Renal pelvis (tissue), 4 donors: Measurements from ENCODE around the gene UBE2E1. TPM values are rescaled to one million over a fixed set of nuclear protein-coding genes. Genes with fewer than 3 reads are reported as not detected.
"Not testable (repeated sequence)": the region's sequence is repeated elsewhere in the genome, so short reads cannot be mapped to it uniquely, and the experiment has no call there.

ENCODE experiments used
- DNase-seq: peaks from one replicate; pipeline ENCODE4 v3.0.0-alpha.2; 2013
- polyA plus RNA-seq, 3 donors: library from polyadenylated mRNA; unstranded; fragments of 120-200 nt; gene quantifications; one replicate each; pipeline ENCODE4 v1.2.1, GENCODE V29; 2013; ENCODE audit not compliant: insufficient read length in 3 of 3

UBE2E1 gene
- polyA plus RNA-seq, 3 donors, result 135 to 142 (median 142) TPM

DNA sequence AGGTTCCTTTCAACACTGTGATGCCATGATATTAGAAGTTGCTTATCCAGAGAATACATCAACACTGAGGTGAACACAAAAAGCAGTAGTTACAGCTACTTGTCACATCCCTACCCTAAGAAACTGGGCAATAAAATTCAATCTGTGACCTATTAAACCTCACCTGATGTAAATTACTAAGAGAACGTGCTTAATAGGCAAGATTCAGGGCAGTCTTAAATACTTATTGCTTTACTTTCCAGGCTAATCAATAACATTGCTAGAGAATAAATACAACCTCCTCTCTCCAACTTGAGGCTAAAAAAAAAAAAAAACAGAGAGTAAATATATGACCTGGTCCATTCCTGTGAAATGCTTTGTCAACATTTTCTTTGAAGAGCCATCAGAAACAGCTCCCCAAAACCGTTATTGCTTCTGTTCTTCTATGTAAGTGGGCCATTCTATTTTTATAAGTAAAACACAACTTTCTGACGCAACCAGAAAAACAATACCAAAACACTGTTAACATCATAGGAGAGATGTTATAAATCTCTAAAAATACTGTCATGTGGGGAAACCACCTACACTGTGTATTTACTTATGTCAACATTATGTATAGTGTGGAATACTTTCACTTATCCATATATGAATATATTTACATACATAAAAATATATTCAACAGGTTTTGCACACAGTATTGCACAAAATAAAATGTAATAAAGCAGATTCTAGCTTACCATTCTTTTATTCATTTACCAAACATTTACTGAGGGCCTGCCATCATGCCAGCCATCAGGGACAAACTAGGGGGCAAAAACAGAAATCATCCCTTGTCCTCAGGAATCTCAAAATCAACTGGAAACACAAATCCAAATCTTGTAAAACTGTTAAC lies 108.4 kb downstream of the UBE2E1 start:
- DNase-seq, result no peak

DNA sequence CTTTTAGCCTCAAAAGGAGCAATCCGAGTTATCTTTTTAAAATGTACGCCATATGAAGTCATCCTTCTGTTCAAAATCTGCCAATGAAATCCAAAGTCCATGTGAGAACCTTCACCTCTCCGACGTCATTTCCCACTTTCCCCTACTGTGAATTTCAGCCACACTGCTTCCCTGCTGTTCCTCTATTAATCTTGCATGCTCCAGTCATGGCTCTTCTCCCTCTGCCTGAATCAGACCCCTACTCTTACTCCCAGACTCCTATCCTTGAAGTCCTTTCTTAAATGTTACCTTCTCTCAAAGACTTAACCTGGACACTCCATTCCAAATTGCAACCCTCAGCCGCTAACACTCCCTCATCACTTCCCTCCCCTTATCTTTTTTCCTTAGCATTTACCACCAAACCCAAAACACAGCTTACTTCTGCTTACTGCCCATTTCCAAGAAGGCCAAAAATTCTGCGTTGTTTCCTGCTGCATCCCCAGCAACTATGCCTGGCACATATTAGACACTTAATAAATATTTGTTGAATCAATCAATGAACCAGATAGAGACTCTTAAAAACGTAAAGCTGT lies 109.9 kb downstream of the UBE2E1 start:
- no peak for DNase-seq

DNA sequence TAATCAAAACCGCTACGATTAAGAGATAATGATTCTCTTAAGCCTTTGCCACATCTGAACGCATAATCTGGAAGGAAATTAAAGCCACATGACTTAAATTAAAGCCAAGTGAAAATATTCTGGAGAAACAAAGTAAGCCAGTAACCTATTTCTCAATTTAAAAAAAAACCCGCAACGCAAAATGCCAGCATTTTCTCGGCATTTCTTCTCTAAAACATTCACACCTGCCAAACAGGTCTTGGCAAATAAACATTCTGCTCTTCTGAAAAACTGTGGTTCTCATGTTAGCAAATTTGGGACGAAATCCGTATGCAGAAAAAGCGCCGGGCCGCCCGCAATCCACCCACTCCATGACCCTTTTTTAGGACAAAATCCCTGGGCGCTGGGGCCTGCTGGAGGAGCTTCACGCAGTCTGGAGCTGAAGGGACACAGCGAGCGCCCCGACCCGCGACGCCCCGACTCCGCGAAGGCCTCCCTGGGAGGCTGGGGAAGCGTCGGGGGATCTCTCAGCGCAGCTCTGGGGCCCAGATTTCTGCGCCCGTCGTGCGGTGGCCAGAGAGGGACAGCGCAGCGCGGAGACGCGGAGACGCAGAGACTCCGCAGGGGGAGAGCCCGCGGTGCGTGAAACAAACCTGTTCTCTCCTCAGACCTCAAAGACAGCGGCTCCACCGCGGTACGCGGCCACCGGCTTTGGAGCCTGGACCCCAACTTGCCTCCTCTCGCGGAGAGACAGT lies 110.6 kb downstream of the UBE2E1 start:
- DNase-seq, result no peak

DNA sequence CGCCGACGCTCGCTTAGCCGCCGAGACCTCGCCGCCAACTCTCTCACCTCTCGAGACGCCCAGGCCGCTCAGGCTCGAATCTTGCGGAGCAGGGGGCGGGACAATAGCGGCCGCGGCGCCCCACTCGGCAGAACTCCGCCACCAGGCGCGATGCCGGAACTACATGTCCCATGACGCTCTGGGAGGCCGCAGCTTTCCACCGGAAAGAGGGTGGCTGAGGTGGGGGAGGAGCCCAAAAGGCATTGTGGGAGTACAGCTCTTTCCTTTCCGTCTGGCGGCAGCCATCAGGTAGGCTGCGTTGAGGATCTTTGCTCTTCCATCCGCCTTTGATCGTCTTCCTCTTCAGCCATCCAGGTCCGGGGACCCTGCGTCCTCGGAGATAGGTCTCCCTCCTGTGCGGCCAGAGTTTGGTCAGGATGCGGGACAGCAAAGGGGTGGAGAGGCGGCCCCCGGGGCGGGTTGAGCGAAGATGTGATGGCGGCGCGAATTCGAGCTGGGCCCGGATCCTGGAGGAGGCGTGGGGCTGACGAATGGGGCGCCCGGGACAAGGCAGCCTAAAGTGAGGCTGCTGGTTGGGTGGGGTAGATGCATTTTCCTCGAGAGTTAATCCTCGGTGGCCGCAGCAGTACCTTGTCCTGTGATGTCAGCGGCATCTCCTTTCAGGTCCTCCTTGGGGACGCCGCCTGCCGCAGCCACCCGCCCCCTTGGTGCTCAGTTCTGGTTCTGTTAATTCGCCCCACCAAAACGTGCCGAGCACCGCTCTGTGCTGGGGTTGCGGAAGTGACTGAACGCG lies 111.3 kb downstream of the UBE2E1 start, which contains the start of the genes NKIRAS1 and RPL15:
Gene NKIRAS1 (minus strand): TSS at position 105 of the 793 bp plus-strand sequence. CDS start 6,086 bp downstream, outside the sequence.
Gene RPL15 (plus strand): TSS at position 247 of the 793 bp plus-strand sequence. CDS start 728 bp downstream, outside the sequence.
- DNase-seq, result peak; percentile 97

DNA sequence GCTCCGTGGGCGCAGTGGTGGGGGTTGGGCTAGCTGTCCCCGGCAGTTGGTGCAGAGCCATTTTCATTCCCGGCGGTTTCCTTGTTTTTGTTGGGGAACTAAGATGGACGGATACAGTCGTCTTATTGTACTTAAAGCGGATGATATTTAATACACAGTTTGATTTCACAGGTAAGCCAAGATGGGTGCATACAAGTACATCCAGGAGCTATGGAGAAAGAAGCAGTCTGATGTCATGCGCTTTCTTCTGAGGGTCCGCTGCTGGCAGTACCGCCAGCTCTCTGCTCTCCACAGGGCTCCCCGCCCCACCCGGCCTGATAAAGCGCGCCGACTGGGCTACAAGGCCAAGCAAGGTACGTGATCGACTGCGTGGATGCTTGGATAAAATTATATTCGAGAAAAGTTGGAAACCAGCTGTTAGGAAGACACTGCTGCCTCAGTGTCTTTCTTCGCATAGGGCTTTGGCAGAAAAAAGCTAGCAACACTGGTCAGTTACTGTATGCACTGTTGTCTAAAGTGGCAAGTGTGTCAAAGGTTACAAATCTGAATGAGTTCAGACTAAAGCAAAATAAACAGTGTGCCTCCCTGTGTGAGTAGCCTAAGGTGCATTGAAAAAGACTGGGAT lies 112.0 kb downstream of the UBE2E1 start:
- peak; percentile 56 for DNase-seq

DNA sequence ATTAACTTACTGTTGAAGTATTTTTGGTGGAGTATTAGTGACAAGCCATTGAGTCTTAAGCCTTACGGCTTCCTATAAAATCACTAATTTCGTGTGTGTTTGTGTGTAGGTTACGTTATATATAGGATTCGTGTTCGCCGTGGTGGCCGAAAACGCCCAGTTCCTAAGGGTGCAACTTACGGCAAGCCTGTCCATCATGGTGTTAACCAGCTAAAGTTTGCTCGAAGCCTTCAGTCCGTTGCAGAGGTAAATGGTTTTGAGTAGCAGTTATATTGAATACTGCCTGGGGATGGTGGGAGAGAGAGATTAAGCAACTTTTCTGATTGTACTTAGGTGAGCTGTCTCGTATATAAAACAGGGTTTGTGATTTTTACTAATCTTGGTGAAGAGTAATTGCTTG lies 112.6 kb downstream of the UBE2E1 start:
- not testable (repeated sequence) for DNase-seq

DNA sequence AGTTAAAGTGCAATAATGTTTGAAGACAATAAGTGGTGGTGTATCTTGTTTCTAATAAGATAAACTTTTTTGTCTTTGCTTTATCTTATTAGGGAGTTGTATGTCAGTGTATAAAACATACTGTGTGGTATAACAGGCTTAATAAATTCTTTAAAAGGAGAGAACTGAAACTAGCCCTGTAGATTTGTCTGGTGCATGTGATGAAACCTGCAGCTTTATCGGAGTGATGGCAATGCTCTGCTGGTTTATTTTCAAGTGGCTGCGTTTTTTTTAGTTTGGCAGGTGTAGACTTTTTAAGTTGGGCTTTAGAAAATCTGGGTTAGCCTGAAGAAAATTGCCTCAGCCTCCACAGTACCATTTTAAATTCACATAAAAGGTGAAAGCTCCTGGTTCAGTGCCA lies 113.9 kb downstream of the UBE2E1 start:
- no peak for DNase-seq

DNA sequence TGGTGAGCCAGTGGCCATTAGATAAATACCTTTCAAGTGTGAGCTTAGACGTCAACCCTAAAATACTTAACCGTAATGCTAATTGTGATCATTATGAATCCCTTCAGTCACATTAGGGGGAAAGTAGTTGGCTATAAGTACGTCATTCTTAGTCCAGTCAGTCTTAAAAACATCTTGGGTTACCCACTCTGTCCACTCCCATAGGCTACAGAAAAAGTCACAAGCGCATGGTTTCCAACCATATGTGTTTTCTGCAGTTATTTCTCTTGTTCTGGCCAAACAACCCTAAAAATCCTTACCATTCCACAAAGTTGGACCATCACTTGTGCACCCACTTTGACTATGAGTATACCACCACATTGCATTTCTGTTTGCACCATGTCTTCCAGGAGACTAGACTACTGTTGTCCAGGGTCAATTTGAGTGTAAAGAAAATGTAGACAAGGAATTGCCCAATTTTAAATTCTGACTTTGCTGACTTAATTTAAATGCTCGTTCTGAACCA lies 114.4 kb downstream of the UBE2E1 start:
- DNase-seq, result no peak

DNA sequence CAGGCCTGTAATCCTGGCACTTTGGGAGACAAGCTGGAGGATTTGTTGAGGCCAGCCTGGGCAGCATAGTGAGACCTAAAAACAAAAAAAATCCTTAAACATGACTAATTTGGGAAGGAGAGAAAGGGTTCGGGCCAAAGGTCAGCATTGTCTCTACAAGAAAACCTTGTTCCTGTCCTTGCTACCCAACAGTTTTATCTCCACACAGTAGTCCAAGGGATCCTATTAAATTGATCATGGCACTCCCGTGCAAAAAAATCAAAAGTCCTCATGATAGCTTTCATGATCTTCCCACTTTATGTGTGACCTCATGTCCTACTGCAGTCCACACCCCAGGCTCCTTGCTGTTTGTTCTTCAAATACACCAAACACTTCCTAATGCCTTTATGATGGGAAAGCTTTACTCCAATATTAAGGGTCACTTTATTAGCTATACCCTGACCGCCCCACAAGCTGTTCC lies 115.3 kb downstream of the UBE2E1 start:
- no peak for DNase-seq

DNA sequence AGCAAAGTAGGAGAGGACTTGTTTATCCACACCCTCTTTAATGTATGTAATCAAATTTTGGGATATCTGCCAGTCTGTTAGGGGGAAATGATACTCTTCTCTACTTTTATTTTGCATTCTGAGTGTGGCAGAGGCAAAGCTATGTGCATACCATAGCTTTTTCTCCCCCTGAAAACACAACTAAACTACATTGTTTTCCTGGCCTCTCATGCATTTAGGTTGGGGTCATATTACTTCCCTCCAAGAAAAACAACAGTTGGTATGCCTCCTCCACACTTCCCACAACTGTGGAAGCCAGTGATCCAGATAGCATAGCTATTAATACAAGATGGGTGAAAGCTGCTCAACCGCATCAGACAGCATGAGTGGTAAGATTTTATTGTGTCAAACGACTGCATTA lies 118.0 kb downstream of the UBE2E1 start:
- peak; percentile 83 for DNase-seq

DNA sequence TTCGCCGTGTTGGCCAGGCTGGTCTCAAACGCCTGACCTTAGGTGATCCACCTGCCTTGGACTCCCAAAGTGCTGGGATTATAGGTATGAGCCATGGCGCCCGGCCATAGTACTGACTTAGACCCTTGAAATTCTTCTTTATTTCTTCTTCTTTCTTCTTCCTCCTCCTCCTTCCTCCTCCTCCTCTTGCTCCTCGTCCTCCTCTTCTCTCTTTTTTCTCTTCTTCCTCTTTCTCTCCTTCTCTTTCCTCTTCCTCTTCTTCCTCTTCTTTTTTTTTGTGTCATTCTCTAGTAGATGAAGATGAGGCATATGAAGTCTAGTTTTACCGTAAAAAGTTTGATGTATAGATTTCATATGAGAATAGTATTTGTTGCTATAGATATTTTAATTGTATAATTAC lies 120.5 kb downstream of the UBE2E1 start:
- no peak for DNase-seq

DNA sequence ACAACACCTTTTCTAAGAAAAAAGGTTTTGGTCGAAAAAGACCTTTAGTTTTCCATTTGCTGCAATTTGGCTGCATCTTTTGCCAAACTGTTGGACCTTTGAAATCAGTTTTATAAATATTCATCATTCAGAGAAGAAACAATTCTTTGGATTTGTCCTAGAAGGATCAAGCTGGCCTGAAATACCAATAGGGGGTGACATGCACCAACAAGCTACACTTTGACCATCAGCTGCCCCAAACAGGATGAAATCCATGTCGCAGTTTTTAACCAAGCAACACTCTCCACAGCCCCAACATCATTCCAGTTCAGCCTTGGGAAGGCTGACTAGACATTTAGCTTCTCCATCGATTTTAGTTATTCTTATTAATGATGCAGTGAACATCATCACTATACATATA lies 121.0 kb downstream of the UBE2E1 start:
- no peak for DNase-seq

DNA sequence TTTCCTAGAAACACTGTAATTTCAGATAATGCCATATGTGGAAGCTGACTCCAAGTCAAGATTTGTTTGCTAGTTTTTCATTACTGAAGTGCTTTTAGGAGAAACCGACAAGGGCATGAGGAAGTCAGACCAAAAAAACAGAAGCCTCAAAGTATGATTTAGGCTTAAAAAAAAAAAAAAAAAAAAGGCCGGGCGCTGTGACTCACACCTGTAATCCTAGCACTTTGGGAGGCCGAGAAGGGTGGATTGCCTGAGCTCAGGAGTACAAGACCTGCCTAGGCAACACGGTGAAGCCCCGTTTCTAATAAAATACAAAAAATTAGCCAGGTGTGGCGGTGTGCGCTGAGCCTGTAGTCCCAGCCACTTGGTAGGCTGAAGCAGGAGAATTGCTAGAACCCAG lies 122.8 kb downstream of the UBE2E1 start:
- DNase-seq, result no peak

DNA sequence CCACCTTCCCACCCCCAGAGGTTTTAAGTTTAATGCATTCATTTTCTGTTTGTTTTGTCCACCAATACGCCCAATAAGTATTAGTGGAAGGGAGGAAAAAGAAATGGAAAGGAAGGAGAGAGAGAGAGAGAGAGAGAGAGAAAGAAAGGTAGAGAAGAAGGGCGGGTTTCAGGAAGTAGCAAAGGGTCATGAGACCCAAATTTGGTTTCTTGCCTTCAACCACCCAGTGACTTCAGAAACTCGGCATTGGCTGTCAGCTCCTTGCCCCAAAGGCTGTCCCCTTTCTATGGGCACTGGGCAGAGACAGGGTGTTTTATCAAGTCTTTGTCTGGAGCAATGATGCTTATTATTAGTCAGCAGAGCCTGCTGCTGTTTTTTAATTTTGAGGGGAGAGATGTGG lies 125.8 kb downstream of the UBE2E1 start:
- no peak for DNase-seq

DNA sequence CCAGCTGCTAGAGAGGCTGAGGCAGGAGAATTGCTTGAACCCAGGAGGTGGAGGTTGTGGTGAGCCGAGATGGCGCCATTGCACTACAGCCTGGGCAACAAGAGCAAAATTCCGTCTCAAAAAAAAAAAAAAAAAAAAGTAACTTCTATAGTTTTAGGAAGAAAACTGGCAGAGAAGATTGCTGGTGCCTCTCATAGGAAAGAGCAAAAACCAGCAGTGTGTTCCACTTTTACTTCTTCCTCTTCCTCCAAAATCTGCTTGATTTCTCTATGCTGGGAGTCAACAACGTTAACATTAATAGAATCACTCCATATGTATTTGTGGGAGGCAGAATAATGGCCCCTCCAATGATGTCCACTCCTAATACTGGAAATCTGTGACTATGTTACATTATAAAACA lies 126.8 kb downstream of the UBE2E1 start:
- no peak for DNase-seq

DNA sequence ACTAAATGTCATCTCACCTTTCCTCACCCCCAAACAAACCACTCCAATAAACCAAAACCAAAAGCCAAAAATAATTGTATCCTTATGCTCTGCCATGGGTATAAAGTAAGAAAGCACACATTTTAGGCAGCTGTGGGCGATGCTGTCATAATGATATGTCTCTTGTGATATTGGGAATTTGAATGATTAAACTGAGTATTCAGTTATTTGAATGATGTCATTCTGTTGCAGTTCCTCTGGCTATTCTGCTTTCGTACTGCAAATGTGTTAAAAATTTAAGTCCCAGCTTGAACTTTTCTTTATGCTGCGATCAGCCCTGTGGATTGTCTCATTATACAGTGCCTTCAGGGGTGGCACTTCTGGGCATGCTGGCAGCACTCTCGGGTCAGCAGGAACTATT lies 128.5 kb downstream of the UBE2E1 start:
- DNase-seq, result no peak

DNA sequence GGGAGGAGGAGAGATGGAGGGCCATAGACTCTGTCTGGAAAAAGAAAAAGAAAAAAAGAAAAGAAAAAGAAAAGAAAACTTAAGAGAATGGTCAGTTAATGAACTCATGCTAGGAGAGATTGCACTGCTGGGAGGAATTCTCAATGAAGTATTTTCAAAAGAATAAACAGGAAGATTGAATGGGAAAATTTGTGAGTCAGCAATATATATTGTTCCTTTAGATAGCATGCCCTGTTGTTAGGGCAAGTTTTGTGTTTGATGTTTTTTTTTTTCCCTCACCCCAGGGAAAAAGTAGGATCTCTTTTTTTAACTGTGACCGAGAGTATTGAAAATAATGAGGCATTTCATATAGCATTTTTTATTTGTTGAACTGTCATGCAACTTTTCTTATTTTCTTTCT lies 131.5 kb downstream of the UBE2E1 start:
- DNase-seq, result no peak

DNA sequence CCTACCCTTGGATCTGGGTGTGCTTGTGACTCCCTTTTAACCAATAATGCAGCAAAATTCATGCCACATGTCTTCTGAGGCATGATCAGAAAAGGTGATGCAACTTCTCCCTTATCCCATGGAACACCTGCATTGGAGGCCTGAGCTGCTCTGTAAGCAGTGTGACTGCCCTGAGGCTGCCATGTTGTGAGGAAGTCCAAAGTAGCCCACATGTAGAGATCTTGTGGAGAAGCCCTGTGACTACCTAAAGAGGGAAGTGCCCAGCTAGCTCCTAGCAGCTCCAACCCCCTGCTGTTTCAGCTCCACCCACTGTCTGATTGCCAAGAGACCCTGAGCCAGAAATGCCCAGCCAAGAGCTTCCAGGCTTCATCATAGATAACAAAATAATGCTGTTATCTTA lies 132.9 kb downstream of the UBE2E1 start:
- no peak for DNase-seq

DNA sequence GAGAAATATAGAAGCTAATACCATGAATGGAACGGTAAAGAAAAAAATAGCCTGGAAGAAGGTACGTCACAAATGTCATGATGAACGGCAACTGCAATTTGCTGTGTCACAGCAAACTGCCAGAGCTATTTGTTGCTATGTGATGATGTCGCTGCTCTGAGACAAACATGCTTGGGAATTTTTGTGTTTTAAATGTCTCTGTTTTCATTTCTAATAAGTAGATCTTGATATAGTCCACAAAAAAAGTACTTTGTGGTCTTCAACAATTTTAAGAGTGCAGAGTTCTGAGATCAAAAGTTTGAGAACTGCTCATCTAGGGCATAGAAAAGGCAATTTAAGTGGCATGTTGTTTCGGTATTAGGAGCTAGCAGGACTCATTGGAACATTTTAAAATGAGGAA lies 135.0 kb downstream of the UBE2E1 start:
- no peak for DNase-seq
